Upper lobe of right lung (tissue), 1 donor: ENCODE results near the gene VGLL4. TPM values are rescaled to one million over a fixed set of nuclear protein-coding genes. Genes with fewer than 3 reads are reported as not detected.

ENCODE experiments used
- ATAC-seq: fragments of 200-7000 bp; cut with Tn5 transposase; one replicate; pipeline ENCODE4 v1.9.1; 2020; ENCODE audit warnings: mild to moderate bottlenecking, moderate library complexity
- DNase-seq: peaks from one replicate; pipeline ENCODE4 v3.0.0-alpha.2; 2020
- H3K27ac ChIP-seq: fragments of 200-600 bp; one replicate; pipeline ENCODE4 v1.8.0; 2022
- H3K27me3 ChIP-seq: fragments of 200-600 bp; one replicate; pipeline ENCODE4 v1.8.0; 2022; ENCODE audit warnings: mild to moderate bottlenecking
- H3K36me3 ChIP-seq: fragments of 200-600 bp; one replicate; pipeline ENCODE4 v1.8.0; 2022
- H3K4me1 ChIP-seq: fragments of 200-600 bp; one replicate; pipeline ENCODE4 v1.8.0; 2022
- H3K4me3 ChIP-seq: fragments of 200-600 bp; one replicate; pipeline ENCODE4 v1.8.0; 2022; ENCODE audit warnings: mild to moderate bottlenecking
- H3K9me3 ChIP-seq: fragments of 200-600 bp; one replicate; pipeline ENCODE4 v1.8.0; 2022
- CTCF ChIP-seq: fragments of 200-600 bp; IDR thresholded peaks from one replicate; pipeline ENCODE4 v1.8.0; 2022; ENCODE audit warnings: antibody characterized with exemption
- intact Hi-C: fragments of 100-400 bp; cut with DNase I; formaldehyde crosslinking; loops from one replicate; pipeline ENCODE4 v1.11.0; 2022
- total RNA-seq: library from RNA; stranded (reverse); fragmentation: NEBNext Ultra II Directional; extraction: Animal tissue kit (Norgen Biotek cat#: 25700); gene quantifications from one replicate; pipeline ENCODE4 v1.2.1, GENCODE V29; 2021
- donor health status: DM: no; HTN: yes; CAD: no; lungs with severe emphysema.

The VGLL4 gene
- total RNA-seq, 1 donor from 2014 or later = 57.5 TPM

DNA sequence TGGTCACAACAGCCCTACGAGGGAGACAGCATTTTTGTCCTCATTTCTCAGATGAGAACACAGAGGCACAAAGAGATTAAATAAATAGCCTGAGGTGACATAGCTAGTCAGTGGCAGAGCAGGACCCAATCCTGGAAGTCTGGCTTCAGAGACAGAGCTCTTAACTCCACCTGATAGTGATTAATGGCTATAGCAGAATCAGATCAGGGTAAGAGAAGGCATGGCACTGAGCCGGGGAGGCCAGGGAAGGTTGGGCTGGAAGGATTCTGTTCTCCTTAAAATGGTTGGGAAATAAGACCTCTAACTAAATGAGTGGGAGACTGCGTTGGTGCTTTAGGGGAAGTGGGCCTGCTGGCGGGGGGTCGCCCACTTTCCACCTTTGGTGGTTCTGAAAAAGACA is 104.5 kb downstream of the VGLL4 start:
- ATAC-seq (no peak), DNase-seq (peak; percentile 6)
- Histone ChIP-seq H3K27ac (no peak overlapping the region), H3K4me1 (no peaks in the 10 kb centered on the region), H3K27me3 (no peaks in the 10 kb centered on the region), H3K36me3 (no peaks in the 10 kb centered on the region), H3K9me3 (no peaks in the 10 kb centered on the region), H3K4me3 (no peak overlapping the region)
- intact Hi-C loops = no loop called here
- TF ChIP-seq CTCF = no peak

DNA sequence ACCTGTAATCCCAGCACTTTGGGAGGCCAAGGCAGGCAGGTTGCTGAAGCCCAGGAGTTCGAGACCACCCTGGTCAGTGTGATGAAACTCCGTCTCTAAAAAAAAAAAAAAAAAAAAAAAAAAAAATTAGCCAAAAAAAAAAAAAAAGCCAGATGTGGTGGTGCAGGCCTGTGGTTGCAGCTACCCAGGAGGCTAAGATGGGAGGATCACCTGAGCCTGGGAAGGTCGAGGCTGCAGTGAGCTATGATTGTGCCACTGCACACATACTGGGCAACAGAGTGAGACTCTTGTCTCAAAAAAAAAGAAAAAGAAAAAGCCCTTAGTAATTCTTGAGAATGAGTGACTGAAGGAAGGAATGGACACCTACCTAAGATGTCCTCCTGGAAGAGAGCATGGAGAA is 105.1 kb downstream of the VGLL4 start:
- Histone ChIP-seq H3K27ac (no peak overlapping the region), H3K36me3 (no peaks in the 10 kb centered on the region), H3K4me3 (no peak overlapping the region), H3K27me3 (no peaks in the 10 kb centered on the region), H3K4me1 (no peaks in the 10 kb centered on the region), H3K9me3 (no peaks in the 10 kb centered on the region)
- no peak for ATAC-seq
- intact Hi-C loops = no loop called here
- TF ChIP-seq CTCF = no peak
- no peak for DNase-seq

DNA sequence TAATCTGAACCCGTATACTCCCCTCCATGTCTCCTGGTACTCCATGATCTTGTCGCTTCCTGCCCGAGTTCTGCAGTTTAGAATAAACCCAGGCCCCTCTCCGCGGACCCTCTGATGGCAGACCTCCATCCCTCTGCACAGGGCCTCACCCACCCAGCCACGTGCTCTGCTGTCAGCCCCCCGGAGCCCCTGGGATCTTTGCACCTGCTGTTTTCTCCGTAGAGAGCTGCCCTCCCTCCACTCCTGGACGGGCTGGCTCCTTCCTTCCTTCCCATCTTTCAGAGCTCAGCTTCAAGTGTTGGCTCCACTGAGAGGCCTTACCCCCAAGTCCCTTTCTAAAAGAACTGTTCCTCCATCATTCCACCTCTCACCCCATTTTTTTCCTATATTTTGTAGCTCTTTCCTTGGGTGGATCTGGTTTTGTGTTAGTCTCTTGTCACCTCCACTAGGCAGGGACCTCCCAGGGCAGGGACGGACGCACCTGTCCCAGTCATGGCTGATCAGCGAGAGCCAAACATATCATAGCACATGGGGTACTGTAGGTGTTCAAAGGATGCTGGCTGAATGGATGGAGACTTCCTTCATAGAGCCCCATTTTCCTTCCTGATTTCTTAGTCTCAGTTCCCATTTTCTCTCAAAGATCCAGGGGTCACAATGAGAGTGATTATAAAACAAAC is 106.6 kb downstream of the VGLL4 start:
- no peak for TF ChIP-seq CTCF
- ATAC-seq (no peak), DNase-seq (peak; percentile 34)
- Histone ChIP-seq H3K9me3 (no peaks in the 10 kb centered on the region), H3K27me3 (no peaks in the 10 kb centered on the region), H3K27ac (no peak overlapping the region), H3K4me3 (no peak overlapping the region), H3K4me1 (no peaks in the 10 kb centered on the region), H3K36me3 (no peaks in the 10 kb centered on the region)
- intact Hi-C loops = no loop called here

GRCh38 chr3:11536132-11536935 is 107.4 kb downstream of the VGLL4 start:
- TF ChIP-seq CTCF = no peak
- no peak overlapping the region for H3K27ac ChIP-seq
- no peaks in the 10 kb centered on the region for H3K9me3 ChIP-seq
- H3K4me3 ChIP-seq = no peak overlapping the region
- ATAC-seq (no peak), DNase-seq (peak; percentile 49)
- intact Hi-C loops = no loop called here
- H3K36me3 ChIP-seq = no peaks in the 10 kb centered on the region
- H3K27me3 ChIP-seq = no peaks in the 10 kb centered on the region
- no peaks in the 10 kb centered on the region for H3K4me1 ChIP-seq

DNA sequence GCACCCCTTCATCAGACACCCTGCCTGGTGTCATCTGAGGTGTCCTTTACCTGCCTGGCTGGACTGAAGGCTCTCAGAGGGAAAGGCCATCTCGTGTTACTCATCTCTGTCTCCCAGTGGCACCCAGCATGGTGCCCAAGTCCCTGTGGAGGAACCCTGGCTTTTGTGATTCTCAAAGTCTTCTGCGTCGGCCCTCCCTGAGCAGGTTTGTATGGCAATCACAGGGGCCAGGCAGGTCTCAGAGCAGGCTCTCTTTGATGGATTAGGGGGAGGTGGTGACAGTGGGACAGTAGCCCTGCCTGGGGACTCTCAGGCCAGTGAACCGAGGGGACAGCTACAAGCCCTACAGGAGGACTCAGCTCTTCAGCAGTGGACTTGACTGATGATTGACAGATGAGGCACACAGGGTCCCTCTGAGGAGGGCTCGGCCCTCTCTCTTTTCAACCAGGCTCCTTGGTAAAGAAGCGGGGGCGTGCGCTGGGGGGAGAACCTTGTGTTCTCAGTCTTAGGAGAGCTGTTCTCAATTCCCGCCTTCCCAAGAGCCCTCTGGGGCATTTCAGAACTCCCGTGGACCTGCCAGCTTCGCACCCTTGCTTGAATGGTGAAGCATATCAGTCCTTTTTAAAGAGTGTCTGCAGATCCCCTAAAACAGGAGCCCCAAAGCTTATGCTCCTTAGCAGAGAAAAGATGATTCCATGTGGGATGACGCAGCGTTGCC is 108.3 kb downstream of the VGLL4 start:
- TF ChIP-seq CTCF = no peak
- no peak overlapping the region for H3K4me3 ChIP-seq
- no peaks in the 10 kb centered on the region for H3K4me1 ChIP-seq
- ATAC-seq (no peak), DNase-seq (peak; percentile 40)
- H3K36me3 ChIP-seq = no peaks in the 10 kb centered on the region
- intact Hi-C loops = no loop called here
- H3K27me3 ChIP-seq = no peaks in the 10 kb centered on the region
- H3K27ac ChIP-seq = no peak overlapping the region
- H3K9me3 ChIP-seq = no peaks in the 10 kb centered on the region
